Endothelial cell of hepatic sinusoid (primary cell): ENCODE measurements around the gene ANKRD12.
"Not testable (repeated sequence)": the region's sequence is repeated elsewhere in the genome, so short reads cannot be mapped to it uniquely, and the experiment has no call there.

Source experiments
- in situ Hi-C: cut with HindIII; loops from 2 replicates; pipeline ENCODE4 v1.10.0; 2017; ENCODE audit warnings: low sequenced_read_pairs

The ANKRD12 gene

DNA sequence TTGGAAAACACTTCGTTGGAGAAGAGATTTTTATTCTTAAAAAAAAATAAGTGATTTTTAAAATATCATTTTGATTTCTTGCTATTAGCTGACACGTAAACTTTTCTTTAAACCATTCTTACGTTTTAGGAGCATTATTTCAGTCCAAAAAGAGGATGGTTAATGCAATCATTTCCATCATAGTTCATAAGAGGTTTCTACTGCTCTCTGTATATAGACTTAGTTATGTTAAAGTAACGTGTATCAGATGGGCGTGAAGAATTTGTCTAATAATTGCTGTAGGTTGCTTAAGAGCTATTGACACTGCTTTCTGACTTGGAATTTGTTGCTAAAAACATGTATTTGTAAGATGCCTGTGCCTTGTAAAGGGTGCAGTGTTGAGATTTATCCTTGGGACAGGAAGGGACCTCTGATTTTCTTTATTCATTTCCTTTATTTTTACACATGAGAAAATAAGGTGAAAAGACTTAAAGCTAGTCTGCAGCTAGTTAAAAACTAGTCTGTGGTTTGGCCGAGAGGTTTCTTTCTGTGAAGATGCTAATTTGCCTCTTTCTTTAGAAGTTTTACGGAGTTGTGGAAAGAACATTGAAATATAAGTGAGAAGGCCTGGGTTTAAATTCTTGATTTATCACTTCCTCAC is 2.9 kb downstream of the ANKRD12 start:
- in situ Hi-C loops = loop anchor here (5.0 kb wide), 1 partner anchor 48 kb away; no protein-coding TSS in a partner anchor

DNA sequence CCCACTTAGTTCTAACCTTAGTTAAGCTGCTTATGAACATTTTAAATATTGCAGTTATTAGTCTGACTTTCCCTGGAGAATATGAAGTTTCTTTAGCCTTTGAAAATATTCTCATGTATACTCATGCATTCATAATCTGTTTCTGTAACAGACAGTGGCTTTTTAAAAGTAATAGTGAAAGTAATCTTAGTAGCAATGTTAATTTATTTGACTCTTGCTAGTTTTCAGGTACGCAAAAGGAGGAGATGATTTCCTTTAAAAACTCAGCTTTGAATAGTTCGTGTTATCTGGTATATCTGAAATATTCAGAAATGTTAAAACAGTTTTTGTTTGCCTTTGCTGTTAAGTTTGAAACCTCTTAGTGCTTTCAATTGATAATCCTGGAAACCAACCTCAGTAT is 3.8 kb downstream of the ANKRD12 start:
- in situ Hi-C loops = no loop called here

- in situ Hi-C loops = no loop called here
These were observed 4.4 kb downstream of the ANKRD12 start for GRCh38 chr18:9140984-9141383.

DNA sequence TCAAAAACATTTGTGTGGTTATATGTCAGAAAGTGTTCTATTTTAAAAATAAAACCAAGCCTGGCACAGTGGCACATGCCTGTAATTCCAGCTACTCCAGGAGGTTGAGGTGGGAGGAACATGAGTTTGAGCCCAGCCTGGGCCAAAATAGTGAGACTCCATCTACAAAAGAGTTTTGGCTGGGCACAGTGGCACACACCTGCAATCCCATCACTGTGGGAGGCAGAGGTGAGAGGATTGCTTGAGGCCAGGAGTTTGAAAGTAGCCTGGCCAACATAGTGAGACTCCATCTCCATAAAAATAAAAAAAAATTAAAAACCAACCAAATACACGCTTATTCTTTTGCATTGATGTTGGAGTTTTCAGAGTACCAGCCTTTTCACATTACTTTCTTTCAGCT is 9.6 kb downstream of the ANKRD12 start:
- in situ Hi-C loops = no loop called here

GRCh38 chr18:9147440-9148202 is 11.0 kb downstream of the ANKRD12 start:
- in situ Hi-C loops = no loop called here

DNA sequence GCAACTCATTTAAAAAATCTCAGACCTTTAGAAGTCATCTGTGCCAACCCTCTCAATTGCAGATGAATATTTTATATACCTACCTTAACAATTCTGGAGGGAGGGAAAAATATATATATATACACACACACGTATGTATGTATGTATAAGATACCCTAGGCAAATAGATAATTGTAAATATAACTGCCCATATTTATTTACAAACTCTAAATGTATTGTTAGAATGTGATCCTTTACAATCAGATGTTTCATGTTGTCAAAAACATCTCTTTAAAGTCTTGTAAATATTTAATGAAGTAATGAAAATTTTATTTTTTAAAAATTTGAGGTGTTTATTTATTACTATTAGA is 11.6 kb downstream of the ANKRD12 start:
- in situ Hi-C loops = no loop called here

GRCh38 chr18:9150121-9150520 is 13.5 kb downstream of the ANKRD12 start:
- in situ Hi-C loops = no loop called here

GRCh38 chr18:9153256-9153655 is 16.7 kb downstream of the ANKRD12 start:
- in situ Hi-C loops = no loop called here

- in situ Hi-C loops = no loop called here
These were observed 20.1 kb downstream of the ANKRD12 start for GRCh38 chr18:9156604-9157249.

DNA sequence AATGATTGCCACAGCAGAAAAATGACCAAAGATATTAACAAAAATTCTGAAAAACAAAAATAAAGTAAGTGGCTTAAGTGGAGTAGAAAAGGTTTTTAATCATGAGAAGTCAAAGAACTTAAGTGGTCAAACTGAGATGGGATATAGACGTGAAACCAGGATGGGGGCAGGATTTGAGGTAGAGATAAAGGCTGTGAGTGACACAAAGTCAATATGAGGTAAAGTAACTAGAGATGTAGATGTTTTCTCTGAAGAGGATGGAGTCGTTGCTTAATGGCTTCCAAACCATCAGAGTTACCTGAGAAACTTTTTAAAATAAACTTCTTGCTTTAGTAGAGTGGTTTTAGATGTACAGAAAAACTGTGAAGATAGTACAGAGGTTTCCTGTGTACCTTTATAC is 21.2 kb downstream of the ANKRD12 start:
- in situ Hi-C loops = no loop called here

GRCh38 chr18:9160014-9160413 is 23.4 kb downstream of the ANKRD12 start:
- in situ Hi-C loops = no loop called here

DNA sequence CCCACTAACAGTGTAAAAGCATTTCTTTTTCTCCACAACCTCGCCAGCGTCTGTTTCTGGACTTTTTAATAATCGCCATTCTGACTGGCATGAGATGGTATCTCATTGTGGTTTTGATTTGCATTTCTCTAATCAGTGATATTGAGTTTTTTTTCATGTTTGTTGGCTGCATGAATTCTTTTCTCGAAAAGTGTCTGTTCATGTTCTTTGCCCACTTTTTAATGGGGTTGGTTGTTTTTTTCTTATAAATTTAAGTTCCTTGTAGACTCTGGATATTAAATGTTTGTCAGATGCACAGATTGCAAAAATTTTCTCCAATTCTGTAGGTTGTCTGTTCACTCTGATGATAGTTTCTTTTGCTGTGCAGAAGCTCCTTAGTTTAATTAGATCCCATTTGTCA is 26.1 kb downstream of the ANKRD12 start:
- in situ Hi-C loops = not testable (repeated sequence)

DNA sequence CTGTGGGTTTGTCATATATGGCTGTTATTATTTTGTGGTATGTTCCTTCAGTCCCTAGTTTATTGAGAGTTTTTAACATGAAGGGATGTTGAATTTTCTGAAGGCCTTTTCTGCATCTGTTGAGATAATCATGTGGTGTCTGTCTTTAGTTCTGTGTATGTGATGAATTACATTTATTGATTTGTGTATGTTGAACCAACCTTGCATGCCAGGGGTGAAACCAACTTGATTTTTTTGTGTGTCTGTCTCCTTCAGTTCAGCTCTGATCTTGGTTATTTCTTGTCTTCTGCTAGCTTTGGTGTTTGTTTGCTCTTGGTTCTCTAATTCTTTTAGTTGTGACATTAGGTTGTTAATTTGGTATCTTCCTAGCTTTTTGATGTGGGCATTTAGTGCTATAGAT is 27.6 kb downstream of the ANKRD12 start:
- in situ Hi-C loops = not testable (repeated sequence)

- in situ Hi-C loops = not testable (repeated sequence)
These were observed 29.3 kb downstream of the ANKRD12 start for GRCh38 chr18:9165883-9166282.

DNA sequence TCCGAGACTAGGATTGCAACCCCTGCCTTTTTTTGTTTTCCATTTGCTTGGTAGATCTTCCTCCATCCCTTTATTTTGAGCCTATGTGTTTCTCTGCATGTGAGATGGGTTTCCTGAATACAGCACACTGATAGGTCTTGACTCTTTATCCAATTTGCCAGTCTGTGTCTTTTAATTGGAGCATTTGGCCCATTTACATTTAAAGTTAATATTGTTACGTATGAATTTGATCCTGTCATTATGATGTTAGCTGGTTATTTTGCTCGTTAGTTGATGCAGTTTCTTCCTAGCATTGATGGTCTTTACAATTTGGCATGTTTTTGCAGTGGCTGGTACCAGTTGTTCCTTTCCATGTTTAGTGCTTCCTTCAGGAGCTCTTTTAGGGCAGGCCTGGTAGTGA is 32.9 kb downstream of the ANKRD12 start:
- in situ Hi-C loops = not testable (repeated sequence)

DNA sequence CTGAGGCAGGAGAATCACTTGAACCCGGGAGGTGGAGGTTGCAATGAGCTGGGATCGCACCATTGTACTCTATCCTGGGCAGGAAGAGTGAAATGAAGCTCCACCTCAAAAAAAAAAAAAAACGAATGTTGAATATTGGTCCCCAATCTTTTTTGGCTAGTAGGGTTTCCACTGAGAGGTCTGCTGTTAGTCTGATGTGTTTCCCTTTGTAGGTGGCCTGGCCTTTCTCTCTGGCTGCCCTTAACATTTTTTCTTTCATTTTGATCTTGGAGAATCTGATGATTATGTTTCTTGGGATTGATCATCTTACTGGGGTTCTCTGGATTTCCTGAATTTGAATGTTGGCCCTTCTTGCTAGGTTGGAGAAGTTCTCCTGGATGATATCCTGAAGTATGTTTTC is 35.3 kb downstream of the ANKRD12 start:
- in situ Hi-C loops = not testable (repeated sequence)

DNA sequence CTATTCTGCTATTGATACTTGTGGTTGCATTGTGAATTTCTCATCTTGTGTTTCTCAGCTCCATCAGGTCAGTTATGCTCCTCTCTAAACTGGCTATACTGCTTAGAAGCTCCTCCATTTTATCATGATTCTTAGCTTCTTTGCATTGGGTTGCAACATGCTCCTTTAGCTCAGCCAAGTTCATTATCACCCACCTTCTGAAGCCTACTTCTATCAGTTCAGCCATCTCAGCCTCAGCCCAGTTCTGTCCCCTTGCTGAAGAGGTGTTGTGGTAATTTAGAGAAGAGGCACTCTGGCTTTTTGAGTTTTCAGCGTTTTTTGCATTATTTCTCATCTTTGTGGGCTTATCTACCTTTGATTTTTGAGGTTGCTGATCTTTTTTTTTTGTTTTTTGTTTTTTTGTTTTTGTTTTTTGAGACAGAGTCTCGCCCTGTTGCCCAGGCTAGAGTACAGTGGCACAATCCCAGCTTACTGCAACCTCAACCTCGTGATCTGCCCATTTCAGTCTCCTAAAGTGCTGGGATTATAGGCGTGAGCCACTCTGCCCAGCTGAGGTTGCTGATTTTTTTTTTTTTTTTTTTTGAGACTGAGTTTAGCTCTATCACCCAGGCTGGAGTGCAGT is 36.0 kb downstream of the ANKRD12 start:
- in situ Hi-C loops = no loop called here

DNA sequence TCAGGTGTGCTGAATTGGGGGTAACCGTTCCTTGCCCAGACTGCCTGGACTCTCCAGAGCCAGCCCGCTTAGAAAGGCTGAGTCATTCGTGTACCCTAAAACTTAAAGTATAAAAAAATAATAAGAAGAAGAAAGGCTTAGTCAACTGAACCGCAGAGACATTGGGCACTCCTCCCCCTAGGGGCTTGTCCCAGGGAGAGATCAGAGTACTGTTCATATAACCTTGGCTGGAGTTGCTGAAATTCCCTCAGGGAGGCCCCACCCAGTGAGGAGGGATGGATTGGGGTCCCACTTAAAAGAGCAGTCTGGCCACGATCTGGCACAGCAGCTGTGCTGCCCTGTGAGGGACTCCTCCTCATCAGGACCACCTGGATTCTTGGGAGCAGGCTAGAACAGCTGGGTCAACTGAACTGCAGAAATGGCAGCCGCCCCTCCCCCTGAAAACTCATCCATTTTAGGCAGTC is 37.2 kb downstream of the ANKRD12 start:
- in situ Hi-C loops = no loop called here

- in situ Hi-C loops = no loop called here
These were observed 37.7 kb downstream of the ANKRD12 start for GRCh38 chr18:9174302-9174701.

DNA sequence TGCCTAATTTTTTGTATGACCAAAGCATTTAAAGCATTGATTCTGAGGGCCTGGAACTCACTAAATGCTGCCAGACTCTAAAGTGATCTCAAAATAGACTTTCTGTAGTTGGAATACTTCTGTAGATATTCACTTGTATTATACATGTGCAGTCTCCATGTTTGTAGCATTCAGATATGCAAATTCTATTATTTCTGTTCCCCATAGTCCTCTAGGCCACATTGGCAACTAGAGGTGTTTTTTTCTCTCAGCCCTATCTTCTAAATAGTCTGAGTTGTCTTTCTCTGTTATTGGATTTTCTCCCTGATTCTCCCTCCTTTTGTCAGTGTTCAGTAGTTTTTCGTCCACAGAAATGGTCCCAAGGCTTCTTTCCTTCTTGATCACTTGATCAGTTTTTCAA is 38.5 kb downstream of the ANKRD12 start:
- in situ Hi-C loops = no loop called here

DNA sequence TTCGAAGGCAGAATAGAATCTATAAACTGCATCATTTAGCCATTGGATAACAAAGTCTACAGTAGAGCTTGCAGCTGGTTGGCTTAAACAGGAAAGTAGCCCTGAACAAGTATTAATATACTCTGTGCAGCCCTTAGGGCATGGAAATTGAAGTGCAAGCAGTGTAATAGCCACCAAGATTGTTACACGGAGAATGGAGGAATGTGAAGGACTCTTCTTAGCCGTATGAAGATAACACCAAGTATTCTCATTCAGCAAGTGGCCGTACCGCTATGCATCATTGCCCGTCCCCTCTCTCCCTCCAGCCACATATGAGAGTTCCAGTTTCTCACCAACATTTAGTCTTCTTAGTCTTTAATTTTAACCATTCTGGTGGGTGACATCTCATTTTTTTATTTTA is 40.5 kb downstream of the ANKRD12 start:
- in situ Hi-C loops = no loop called here

DNA sequence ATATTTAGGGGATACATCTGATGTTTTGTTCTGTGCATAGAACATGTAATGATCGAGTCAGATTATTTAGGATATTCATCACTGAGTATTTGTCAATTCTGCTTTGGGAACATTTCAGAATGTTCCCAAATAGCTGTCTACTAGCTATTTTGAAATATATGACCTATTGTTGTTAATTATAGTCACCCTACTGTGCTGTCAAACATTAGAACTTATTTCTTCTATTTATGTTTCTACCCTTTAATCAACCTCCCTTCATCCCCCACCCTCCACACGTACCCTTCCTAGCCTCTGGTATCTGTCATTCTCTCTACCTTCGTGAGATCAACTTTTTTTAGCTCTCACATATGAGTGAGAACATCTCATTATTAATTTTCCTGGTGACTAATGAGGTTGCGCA is 40.9 kb downstream of the ANKRD12 start:
- in situ Hi-C loops = no loop called here
